HEK293 (cell line): Measurements from ENCODE around the gene DNAJC30.
A peak's percentile ranks its signal among the peaks of the same experiment; 100 is the strongest.

ENCODE experiments used
- KLF9 ChIP-seq: fragments of 450-650 bp; formaldehyde crosslinking; IDR thresholded peaks from 2 replicates; pipeline ENCODE4 v1.5.1; 2016; ENCODE audit warnings: missing biosample characterization, missing genetic modification characterization, low read depth
- SP2 ChIP-seq: fragments of 450-650 bp; formaldehyde crosslinking; IDR thresholded peaks from 2 replicates; pipeline ENCODE4 v1.5.1; 2016; ENCODE audit warnings: missing biosample characterization, missing genetic modification characterization
- YY1 ChIP-seq: fragments of 450-650 bp; formaldehyde crosslinking; IDR thresholded peaks from 2 replicates; pipeline ENCODE4 v1.5.1; 2018; ENCODE audit warnings: missing biosample characterization, missing genetic modification characterization
- ZBTB48 ChIP-seq: fragments of 450-650 bp; formaldehyde crosslinking; IDR thresholded peaks from 2 replicates; pipeline ENCODE4 v1.5.1; 2016; ENCODE audit warnings: missing biosample characterization, missing genetic modification characterization
- ZNF140 ChIP-seq: fragments of 450-650 bp; formaldehyde crosslinking; IDR thresholded peaks from 2 replicates; pipeline ENCODE4 v1.5.1; 2016; ENCODE audit warnings: missing biosample characterization, missing genetic modification characterization
- ZNF23 ChIP-seq: fragments of 450-650 bp; formaldehyde crosslinking; IDR thresholded peaks from 2 replicates; pipeline ENCODE4 v1.5.1; 2016; ENCODE audit warnings: missing biosample characterization, missing genetic modification characterization, borderline replicate concordance
- ZNF239 ChIP-seq: fragments of 450-650 bp; formaldehyde crosslinking; IDR thresholded peaks from 2 replicates; pipeline ENCODE4 v1.5.1; 2016; ENCODE audit warnings: missing biosample characterization, missing genetic modification characterization
- ZNF324 ChIP-seq: fragments of 450-650 bp; formaldehyde crosslinking; IDR thresholded peaks from 2 replicates; pipeline ENCODE4 v1.5.1; 2016; ENCODE audit warnings: missing biosample characterization, missing genetic modification characterization
- ZNF747 ChIP-seq: fragments of 450-650 bp; formaldehyde crosslinking; IDR thresholded peaks from 2 replicates; pipeline ENCODE4 v1.5.1; 2016; ENCODE audit warnings: missing biosample characterization, missing genetic modification characterization
- TF ChIP-seq, protein P1 (sequence below): fragments of 450-650 bp; formaldehyde crosslinking; IDR thresholded peaks from 2 replicates; pipeline ENCODE4 v1.5.1; 2016; ENCODE audit warnings: missing biosample characterization, missing genetic modification characterization
- TF ChIP-seq, protein P2 (sequence below): IDR thresholded peaks from 2 replicates; pipeline ENCODE4 v1.6.1; 2011; ENCODE audit warnings: mild to moderate bottlenecking, low read depth, low read length, borderline replicate concordance

- TF ChIP-seq, protein P1, sequence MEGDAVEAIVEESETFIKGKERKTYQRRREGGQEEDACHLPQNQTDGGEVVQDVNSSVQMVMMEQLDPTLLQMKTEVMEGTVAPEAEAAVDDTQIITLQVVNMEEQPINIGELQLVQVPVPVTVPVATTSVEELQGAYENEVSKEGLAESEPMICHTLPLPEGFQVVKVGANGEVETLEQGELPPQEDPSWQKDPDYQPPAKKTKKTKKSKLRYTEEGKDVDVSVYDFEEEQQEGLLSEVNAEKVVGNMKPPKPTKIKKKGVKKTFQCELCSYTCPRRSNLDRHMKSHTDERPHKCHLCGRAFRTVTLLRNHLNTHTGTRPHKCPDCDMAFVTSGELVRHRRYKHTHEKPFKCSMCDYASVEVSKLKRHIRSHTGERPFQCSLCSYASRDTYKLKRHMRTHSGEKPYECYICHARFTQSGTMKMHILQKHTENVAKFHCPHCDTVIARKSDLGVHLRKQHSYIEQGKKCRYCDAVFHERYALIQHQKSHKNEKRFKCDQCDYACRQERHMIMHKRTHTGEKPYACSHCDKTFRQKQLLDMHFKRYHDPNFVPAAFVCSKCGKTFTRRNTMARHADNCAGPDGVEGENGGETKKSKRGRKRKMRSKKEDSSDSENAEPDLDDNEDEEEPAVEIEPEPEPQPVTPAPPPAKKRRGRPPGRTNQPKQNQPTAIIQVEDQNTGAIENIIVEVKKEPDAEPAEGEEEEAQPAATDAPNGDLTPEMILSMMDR (tag by site-specific recombination) = no peak
- TF ChIP-seq ZNF239 (tag by site-specific recombination) = no peak
- TF ChIP-seq ZNF324 (tag by site-specific recombination) = no peak
- TF ChIP-seq ZBTB48 (tag by site-specific recombination) = 0 out of 2 replicates have a peak, but pooled peaks have one; percentile 45
- TF ChIP-seq KLF9 = no peak
- no peak for TF ChIP-seq YY1 (tag by site-specific recombination)
- TF ChIP-seq ZNF747 = no peak
- no peak for TF ChIP-seq ZNF140
- no peak for TF ChIP-seq SP2
- TF ChIP-seq, protein P2, sequence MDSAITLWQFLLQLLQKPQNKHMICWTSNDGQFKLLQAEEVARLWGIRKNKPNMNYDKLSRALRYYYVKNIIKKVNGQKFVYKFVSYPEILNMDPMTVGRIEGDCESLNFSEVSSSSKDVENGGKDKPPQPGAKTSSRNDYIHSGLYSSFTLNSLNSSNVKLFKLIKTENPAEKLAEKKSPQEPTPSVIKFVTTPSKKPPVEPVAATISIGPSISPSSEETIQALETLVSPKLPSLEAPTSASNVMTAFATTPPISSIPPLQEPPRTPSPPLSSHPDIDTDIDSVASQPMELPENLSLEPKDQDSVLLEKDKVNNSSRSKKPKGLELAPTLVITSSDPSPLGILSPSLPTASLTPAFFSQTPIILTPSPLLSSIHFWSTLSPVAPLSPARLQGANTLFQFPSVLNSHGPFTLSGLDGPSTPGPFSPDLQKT = no peak
- TF ChIP-seq ZNF23 (tag by site-specific recombination) = no peak
Measured at GRCh38 chr7:73671857-73672445, 11.3 kb downstream of the DNAJC30 start.
